ENCODE results near the gene ATE1.

ATE1 gene

GRCh38 chr10:121804460-121804859 is 123.4 kb downstream of the ATE1 start:
- no peaks in the 10 kb centered on the region for H3K9me2 ChIP-seq (ENCODE audit: low read depth, low read length)
- no peaks in the 10 kb centered on the region for H3K9me3 ChIP-seq (ENCODE audit: low read length)
- no peak overlapping the region for H3K4me2 ChIP-seq (ENCODE audit: low read length)
- H2AFZ ChIP-seq (ENCODE audit: low read length): no peak overlapping the region
- no peaks in the 10 kb centered on the region for H3K4me1 ChIP-seq (ENCODE audit: insufficient read depth, low read length, severe bottlenecking)
- H3K36me3 ChIP-seq (ENCODE audit: insufficient read depth, low read length): no peaks in the 10 kb centered on the region; the same call in 1 of the 2 replicates
- H3F3A ChIP-seq (ENCODE audit: insufficient read depth, low read length): no peaks in the 10 kb centered on the region
- H3K27me3 ChIP-seq (ENCODE audit: insufficient read depth, low read length): no peaks in the 10 kb centered on the region
- TF ChIP-seq CTCF (IDR thresholded peaks at IDR 0.05; ENCODE audit: low read length) (no peak), EZH2 (IDR thresholded peaks at IDR 0.05; ENCODE audit: borderline replicate concordance, low read length) (no peak)
- H3K4me3 ChIP-seq (ENCODE audit: low read depth, low read length, poor library complexity, severe bottlenecking): no peak overlapping the region
- H3K27ac ChIP-seq (ENCODE audit: low read depth, low read length, poor library complexity, severe bottlenecking): no peak overlapping the region
- H4K20me1 ChIP-seq (ENCODE audit: insufficient read depth, low read length): no peaks in the 10 kb centered on the region
- H3K79me2 ChIP-seq (ENCODE audit: insufficient read depth, low read length): no peaks in the 10 kb centered on the region
- no peak overlapping the region for H3K9ac ChIP-seq (ENCODE audit: low read length)

GRCh38 chr10:121803611-121804010 is 124.2 kb downstream of the ATE1 start:
- Histone ChIP-seq H3K9me2 (ENCODE audit: low read depth, low read length) (no peaks in the 10 kb centered on the region), H3K9ac (ENCODE audit: low read length) (no peak overlapping the region), H3K4me1 (ENCODE audit: insufficient read depth, low read length, severe bottlenecking) (no peaks in the 10 kb centered on the region), H3K4me2 (ENCODE audit: low read length) (no peak overlapping the region), H3K4me3 (ENCODE audit: low read depth, low read length, poor library complexity, severe bottlenecking) (no peak overlapping the region), H3F3A (ENCODE audit: insufficient read depth, low read length) (no peaks in the 10 kb centered on the region), H2AFZ (ENCODE audit: low read length) (no peak overlapping the region), H3K27me3 (ENCODE audit: insufficient read depth, low read length) (no peaks in the 10 kb centered on the region), H3K36me3 (ENCODE audit: insufficient read depth, low read length) (no peaks in the 10 kb centered on the region; the same call in 1 of the 2 replicates), H4K20me1 (ENCODE audit: insufficient read depth, low read length) (no peaks in the 10 kb centered on the region), H3K27ac (ENCODE audit: low read depth, low read length, poor library complexity, severe bottlenecking) (no peak overlapping the region), H3K9me3 (ENCODE audit: low read length) (no peaks in the 10 kb centered on the region), H3K79me2 (ENCODE audit: insufficient read depth, low read length) (no peaks in the 10 kb centered on the region)
- no peak for TF ChIP-seq CTCF (IDR thresholded peaks at IDR 0.05; ENCODE audit: low read length)
- no peak for TF ChIP-seq EZH2 (IDR thresholded peaks at IDR 0.05; ENCODE audit: borderline replicate concordance, low read length)

GRCh38 chr10:121800831-121801230 is 127.0 kb downstream of the ATE1 start:
- TF ChIP-seq EZH2 (IDR thresholded peaks at IDR 0.05; ENCODE audit: borderline replicate concordance, low read length) (no peak), CTCF (IDR thresholded peaks at IDR 0.05; ENCODE audit: low read length) (no peak)
- no peak overlapping the region for H3K4me3 ChIP-seq (ENCODE audit: low read depth, low read length, poor library complexity, severe bottlenecking)
- no peaks in the 10 kb centered on the region for H3K9me3 ChIP-seq (ENCODE audit: low read length)
- H3K4me2 ChIP-seq (ENCODE audit: low read length): no peak overlapping the region
- H3K4me1 ChIP-seq (ENCODE audit: insufficient read depth, low read length, severe bottlenecking): no peaks in the 10 kb centered on the region
- no peaks in the 10 kb centered on the region for H3K9me2 ChIP-seq (ENCODE audit: low read depth, low read length)
- H2AFZ ChIP-seq (ENCODE audit: low read length): no peak overlapping the region
- H3K27ac ChIP-seq (ENCODE audit: low read depth, low read length, poor library complexity, severe bottlenecking): no peak overlapping the region
- H4K20me1 ChIP-seq (ENCODE audit: insufficient read depth, low read length): no peaks in the 10 kb centered on the region
- no peaks in the 10 kb centered on the region for H3K79me2 ChIP-seq (ENCODE audit: insufficient read depth, low read length)
- no peaks in the 10 kb centered on the region for H3F3A ChIP-seq (ENCODE audit: insufficient read depth, low read length)
- H3K36me3 ChIP-seq (ENCODE audit: insufficient read depth, low read length): no peaks in the 10 kb centered on the region
- H3K27me3 ChIP-seq (ENCODE audit: insufficient read depth, low read length): no peaks in the 10 kb centered on the region
- H3K9ac ChIP-seq (ENCODE audit: low read length): no peak overlapping the region

All from OCI-LY1 (cell line).